Epithelial cell of esophagus (primary cell): ENCODE results near the gene PKMYT1.
A peak's percentile ranks its signal among the peaks of the same experiment; 100 is the strongest.

ENCODE experiments used
- DNase-seq: peaks from one replicate; pipeline ENCODE4 v3.0.0; 2010; ENCODE audit warnings: low read depth
- H3K4me3 ChIP-seq: 2 replicates; pipeline ENCODE4 v1.5.1; 2011; ENCODE audit warnings: mild to moderate bottlenecking, low read length, control low read depth
- CTCF ChIP-seq: IDR thresholded peaks from 2 replicates; pipeline ENCODE4 v1.5.1; 2011; ENCODE audit warnings: low read depth, mild to moderate bottlenecking, low read length, control low read depth, inconsistent platforms; ENCODE audit not compliant: insufficient read depth; ENCODE audit errors: missing control alignments

PKMYT1 gene

GRCh38 chr16:2953706-2954627 is 26.3 kb downstream of the PKMYT1 start:
- TF ChIP-seq CTCF = no peak

GRCh38 chr16:2952679-2953078 is 27.6 kb downstream of the PKMYT1 start:
- H3K4me3 ChIP-seq = no peak overlapping the region
- DNase-seq = peak; percentile 60
- no peak for TF ChIP-seq CTCF

More at GRCh38 chr16:2953706-2954627, 26.3 kb downstream of the PKMYT1 start:
- no peak for DNase-seq
- no peak overlapping the region for H3K4me3 ChIP-seq

- H3K4me3 ChIP-seq = no peak overlapping the region
- DNase-seq = no peak
- TF ChIP-seq CTCF = no peak
Measured at GRCh38 chr16:2950773-2951172, 29.5 kb downstream of the PKMYT1 start.

GRCh38 chr16:2950353-2950724 is 29.9 kb downstream of the PKMYT1 start:
- DNase-seq = no peak
- no peak for TF ChIP-seq CTCF
- no peak overlapping the region for H3K4me3 ChIP-seq

GRCh38 chr16:2949705-2950352 is 30.4 kb downstream of the PKMYT1 start:
- H3K4me3 ChIP-seq = no peak overlapping the region
- TF ChIP-seq CTCF = no peak
- no peak for DNase-seq

- TF ChIP-seq CTCF = no peak
- no peak overlapping the region for H3K4me3 ChIP-seq
Measured at GRCh38 chr16:2948807-2949704, 31.2 kb downstream of the PKMYT1 start.

More at GRCh38 chr16:2948807-2949704, 31.2 kb downstream of the PKMYT1 start:
- DNase-seq = no peak
